Adrenal gland (tissue), 12 donors: ENCODE results near the gene FAM107A. TPM values are rescaled to one million over a fixed set of nuclear protein-coding genes. Genes with fewer than 3 reads are reported as not detected.

ENCODE experiments used
- DNase-seq, 7 donors: peaks; one replicate each; pipeline ENCODE4 v3.0.0-alpha.2; 2019 to 2020
- H3K27ac ChIP-seq, 5 donors: fragments of 200-600 bp; sonication (generic) in 4 of 5; 1 replicate in 3 of 5; 2 replicates in 2 of 5; pipeline versions ENCODE4 v1.5.1 to v1.8.0; 2016 to 2020; ENCODE audit warnings: mild to moderate bottlenecking in 1 of 5
- H3K27me3 ChIP-seq: fragments of 200-600 bp; 2 replicates; pipeline ENCODE4 v1.8.0; 2021
- H3K36me3 ChIP-seq, 2 donors: fragments of 200-600 bp; replicated peaks in 1 of 2; 1 replicate in 1 of 2; 2 replicates in 1 of 2; pipeline versions ENCODE4 v1.5.1 to v1.8.0; 2018 to 2022
- H3K4me1 ChIP-seq, 2 donors: fragments of 200-600 bp; replicated peaks in 1 of 2; 1 replicate in 1 of 2; 2 replicates in 1 of 2; pipeline versions ENCODE4 v1.5.1 to v1.8.0; 2018 to 2021
- H3K4me3 ChIP-seq, 4 donors: fragments of 200-600 bp; sonication (generic) in 3 of 4; one replicate each; pipeline ENCODE4 v1.5.1; 2016 to 2018
- H3K9me3 ChIP-seq, 3 donors: fragments of 200-600 bp; sonication (generic) in 1 of 3; replicated peaks in 1 of 3; 1 replicate in 2 of 3; 2 replicates in 1 of 3; pipeline versions ENCODE4 v1.5.1 to v1.8.0; 2016 to 2021
- CTCF ChIP-seq, 6 experiments: fragments of 450-650 bp in 4 of 6; fragments of 200-600 bp in 2 of 6; sonication (generic) in 1 of 6; IDR thresholded peaks; 1 replicate in 5 of 6; 2 replicates in 1 of 6; pipeline versions ENCODE4 v1.5.1 to v1.8.0; 2016 to 2021; ENCODE audit warnings: antibody characterized with exemption in 6 of 6, mild to moderate bottlenecking in 2 of 6, moderate library complexity in 1 of 6
- POLR2A ChIP-seq, 2 donors: fragments of 450-650 bp; IDR thresholded peaks; one replicate each; pipeline ENCODE4 v1.6.1; 2017; ENCODE audit warnings: antibody characterized with exemption in 2 of 2, mild to moderate bottlenecking in 2 of 2, moderate library complexity in 1 of 2
- WGBS, 4 donors: extraction: QIAGEN DNeasy Blood & Tissue Kit in 2 of 4; methylation state at CpG; one replicate each; pipeline versions ENCODE4 v1.1.5 to v1.1.7; 2013 to 2017; 5-methylcytosine and 5-hydroxymethylcytosine counted together
- intact Hi-C, 2 donors: fragments of 100-400 bp; cut with DNase I; formaldehyde crosslinking; loops; one replicate each; pipeline versions ENCODE4 v1.14.1 to v1.15.0; 2022 to 2023
- polyA plus RNA-seq, 3 donors: library from polyadenylated mRNA; stranded (reverse); fragments of 200-250 nt in 2 of 3; fragments of 350-450 nt in 1 of 3; fragmentation: Illumina TruSeq in 1 of 3; extraction: RNeasy Lipid Tissue Mini Kit (QIAGEN cat#74804) in 1 of 3; gene quantifications; one replicate each; pipeline ENCODE4 v1.2.3, GENCODE V29; 2013 to 2014
- total RNA-seq, 9 donors: library from RNA; depleted of rRNA in 4 of 9; stranded (reverse); fragments of >200 nt in 4 of 9; fragments of 120-200 nt in 1 of 9; fragmentation: NEBNext Ultra II Directional in 1 of 9; extraction: Animal tissue kit (Norgen Biotek cat#: 25700) in 1 of 9; gene quantifications; one replicate each; pipeline versions ENCODE4 v1.1.0 to v1.2.4, GENCODE V29; 2013 to 2023
- donor health status: healthy with polysubstance abuse.
- donor health status: Bipolar disorder and iron deficiency.
- donor health status: DM: yes; HTN: yes; CAD: no.
- donor health status: DM: no; HTN: no; CAD: no.
- donor health status: DM: no; HTN: no; CAD: no.
- donor health status: DM: yes; HTN: yes; CAD: no.

FAM107A gene
- total and polyA plus RNA-seq, 12 donors, result 1.2 to 12.5 (median 5.8) TPM

- no peak overlapping the region for H3K27ac ChIP-seq
- no peaks in the 10 kb centered on the region for H3K4me1 ChIP-seq
- no peaks in the 10 kb centered on the region for H3K36me3 ChIP-seq
- TF ChIP-seq POLR2A (IDR thresholded peaks at IDR 0.05) (no peak), CTCF (IDR thresholded peaks at IDR 0.05) (no peak)
- no peak for DNase-seq
- intact Hi-C loops, result loop anchor here in 1 of 2 donors (2.0 kb wide), 1 partner anchor 59 kb away; no protein-coding TSS in a partner anchor
- H3K4me3 ChIP-seq, result no peak overlapping the region
- H3K9me3 ChIP-seq, result no peaks in the 10 kb centered on the region
- H3K27me3 ChIP-seq, result no peaks in the 10 kb centered on the region
- 85 to 97% (median 92%) methylated on average over 3 to 12 of the region's 12 CpGs for WGBS, 4 donors
Observed at GRCh38 chr3:58569287-58570001, 7.7 kb downstream of the FAM107A start.

- Histone ChIP-seq H3K27ac (no peak overlapping the region), H3K36me3 (no peaks in the 10 kb centered on the region), H3K9me3 (no peaks in the 10 kb centered on the region), H3K4me3 (no peak overlapping the region), H3K27me3 (no peaks in the 10 kb centered on the region), H3K4me1 (no peaks in the 10 kb centered on the region)
- DNase-seq, result peak; percentile 64 to 94 (median 79)
- intact Hi-C loops, result loop anchor here (1.0 to 2.0 kb wide), 2 partner anchors 60 to 62 kb away; no protein-coding TSS in a partner anchor
- WGBS, 4 donors, result 24 to 29% (median 25%) methylated on average over 17 of the region's 17 CpGs
- TF ChIP-seq CTCF (IDR thresholded peaks at IDR 0.05) (peak; percentile 79 to 97 (median 92)), POLR2A (IDR thresholded peaks at IDR 0.05) (no peak)
Observed at GRCh38 chr3:58568572-58569286, 8.5 kb downstream of the FAM107A start.

- Histone ChIP-seq H3K27ac (no peak overlapping the region), H3K36me3 (no peaks in the 10 kb centered on the region), H3K4me1 (no peaks in the 10 kb centered on the region), H3K4me3 (no peak overlapping the region), H3K27me3 (no peaks in the 10 kb centered on the region), H3K9me3 (no peaks in the 10 kb centered on the region)
- WGBS, 4 donors, result 81 to 90% (median 86%) methylated on average over 7 of the region's 7 CpGs
- intact Hi-C loops, result no loop called here
- no peak for TF ChIP-seq CTCF (IDR thresholded peaks at IDR 0.05)
- no peak for TF ChIP-seq POLR2A (IDR thresholded peaks at IDR 0.05)
- DNase-seq, result peak in 1 of 7 donors; percentile 43
Observed at GRCh38 chr3:58567251-58567515, 10.0 kb downstream of the FAM107A start.

DNA sequence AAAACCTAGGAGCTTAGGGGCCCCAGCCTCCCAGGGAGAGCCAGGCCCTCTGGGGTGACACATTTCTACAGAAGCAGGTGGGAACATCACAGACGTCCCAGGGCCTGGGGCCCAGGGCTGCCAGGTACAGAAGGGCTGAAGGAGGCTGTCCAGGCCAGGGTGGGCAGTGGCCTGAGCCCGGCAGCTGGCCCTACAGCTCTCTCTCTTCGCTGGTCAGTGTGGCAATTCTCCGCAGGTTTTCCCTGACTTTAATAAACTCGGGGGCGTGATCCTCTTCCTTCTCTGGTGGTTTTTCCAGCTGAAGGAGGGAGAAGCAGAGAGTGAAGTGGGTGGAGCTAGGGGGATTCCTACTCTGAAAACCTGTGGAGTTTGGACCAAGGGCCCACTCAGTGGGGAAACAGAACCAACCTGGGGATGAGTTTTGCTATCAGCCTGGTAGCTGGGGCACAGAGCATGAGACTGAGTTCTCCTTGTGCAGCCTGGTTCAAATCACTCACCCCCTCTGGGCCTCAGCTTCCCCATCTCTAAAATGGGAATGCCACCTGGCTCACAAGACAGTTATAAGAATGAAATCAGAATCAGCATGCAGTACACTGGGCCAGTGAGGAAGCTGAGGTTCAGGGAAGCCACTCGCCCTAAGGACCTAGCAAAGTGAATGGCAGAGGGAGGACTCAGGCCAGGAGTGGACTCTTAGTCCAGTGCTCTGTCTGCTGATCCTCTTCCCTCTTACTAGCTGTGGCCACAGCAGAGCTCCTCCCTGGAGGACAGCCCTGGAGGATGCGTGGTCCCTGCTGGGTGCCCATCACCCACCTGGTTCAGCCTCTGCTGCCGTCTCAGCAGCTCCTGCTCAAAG lies 10.6 kb downstream of the FAM107A start:
- Histone ChIP-seq H3K27ac (no peak overlapping the region), H3K9me3 (no peaks in the 10 kb centered on the region), H3K36me3 (no peaks in the 10 kb centered on the region), H3K4me3 (no peak overlapping the region), H3K4me1 (no peaks in the 10 kb centered on the region), H3K27me3 (no peaks in the 10 kb centered on the region)
- TF ChIP-seq POLR2A (IDR thresholded peaks at IDR 0.05) (no peak), CTCF (IDR thresholded peaks at IDR 0.05) (no peak)
- intact Hi-C loops, result no loop called here
- 88 to 95% (median 89%) methylated on average over 6 to 9 of the region's 9 CpGs for WGBS, 4 donors
- peak in 1 of 7 donors; percentile 20 for DNase-seq
